ENCODE results near the gene PHACTR3.

Gene PHACTR3

DNA sequence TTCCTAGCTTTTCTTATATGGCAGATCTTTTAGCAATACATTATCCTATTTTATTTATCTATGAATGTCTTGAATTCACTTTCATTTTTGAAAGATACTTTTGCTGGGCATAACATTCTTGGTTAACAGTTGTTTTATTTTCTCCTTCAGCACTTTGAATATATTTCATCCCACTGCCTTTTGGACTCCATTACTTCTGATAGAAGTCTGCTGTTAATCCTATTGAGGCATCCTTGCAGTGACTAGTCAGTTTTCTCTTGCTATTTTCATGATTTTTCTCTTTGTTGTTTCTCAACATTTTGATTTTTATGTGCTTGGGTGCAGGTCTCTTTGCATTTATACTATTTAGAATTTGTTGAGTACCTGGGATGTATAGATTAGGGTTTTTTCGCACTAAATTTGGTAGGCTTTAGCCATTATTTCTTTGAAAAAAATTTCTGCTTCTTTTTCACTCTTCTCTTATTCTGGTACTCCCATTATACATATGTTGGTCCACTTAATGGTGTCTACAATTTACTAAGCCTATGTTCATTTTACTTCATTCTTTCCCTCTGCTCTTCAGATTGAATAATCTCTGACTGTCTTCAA, 53.2 kb downstream of the PHACTR3 start:
- no peaks in the 10 kb centered on the region for H3K4me1 ChIP-seq (ENCODE audit: control insufficient read depth in 5 of 5, insufficient read depth in 5 of 5, low read length in 5 of 5)
- peaks cover 15 to 38% (median 27%) of the 10 kb centered on the region in 5 donors for H3K9me3 ChIP-seq (ENCODE audit: control insufficient read depth in 5 of 5, low read length in 5 of 5)
- no peak overlapping the region for H3K9ac ChIP-seq (ENCODE audit: low read length in 5 of 5)
- H3K27me3 ChIP-seq (ENCODE audit: control insufficient read depth in 5 of 5, insufficient read depth in 4 of 5, low read length in 5 of 5) = peaks cover under 1 to 9% (median 8%) of the 10 kb centered on the region in 5 donors
- peak overlapping the region in 1 of 5 donors; percentile 9 for H3K4me3 ChIP-seq (ENCODE audit: low read depth in 1 of 5, low read length in 5 of 5)
- no peaks in the 10 kb centered on the region for H3K36me3 ChIP-seq (ENCODE audit: control insufficient read depth in 5 of 5, insufficient read depth in 5 of 5, low read length in 5 of 5)
- H3K27ac ChIP-seq (ENCODE audit: low read depth, low read length) = no peak overlapping the region

DNA sequence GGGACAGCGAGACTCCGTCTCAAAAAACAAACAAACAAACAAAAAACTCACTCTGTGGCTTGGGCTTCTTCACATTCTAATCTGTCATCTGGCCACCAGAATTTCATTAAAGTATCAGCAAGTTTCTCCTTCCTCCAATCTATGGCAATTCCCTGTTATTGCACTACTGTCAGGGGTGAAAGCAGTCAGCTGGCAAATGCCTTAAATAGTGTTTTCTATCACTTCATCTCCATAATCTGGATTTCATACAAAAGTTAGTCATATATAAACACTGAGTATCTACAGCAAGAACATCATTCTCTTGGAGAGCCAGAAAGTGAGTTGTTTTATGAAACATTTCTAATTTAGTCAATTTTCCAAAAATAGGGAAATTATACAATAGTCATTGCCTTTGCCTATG, 56.1 kb downstream of the PHACTR3 start:
- Histone ChIP-seq H3K27me3 (ENCODE audit: control insufficient read depth in 5 of 5, insufficient read depth in 4 of 5, low read length in 5 of 5) (peaks cover 12 to 16% (median 13%) of the 10 kb centered on the region in 5 donors), H3K36me3 (ENCODE audit: control insufficient read depth in 5 of 5, insufficient read depth in 5 of 5, low read length in 5 of 5) (no peaks in the 10 kb centered on the region)

DNA sequence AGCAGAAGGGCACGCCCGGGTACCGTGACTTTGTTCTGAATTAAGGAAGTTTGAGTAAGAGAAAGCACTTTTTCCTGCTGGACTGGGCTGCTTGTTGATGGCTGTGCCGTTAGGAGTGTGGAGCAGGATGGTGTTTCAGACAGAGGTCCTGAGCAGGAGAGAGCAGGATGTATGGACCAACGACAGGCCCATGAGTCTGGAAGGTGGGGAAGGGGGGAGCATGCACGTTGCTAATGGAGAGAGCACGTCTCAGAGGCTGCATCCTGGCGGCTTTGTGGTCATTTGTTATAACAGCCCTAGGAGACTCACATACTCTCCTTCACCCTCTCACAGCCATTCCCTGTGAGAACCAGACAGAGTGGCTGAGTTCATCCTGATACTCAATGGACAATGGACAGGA, 56.8 kb downstream of the PHACTR3 start:
- no peak overlapping the region for H3K4me3 ChIP-seq (ENCODE audit: low read depth in 1 of 5, low read length in 5 of 5)
- peaks cover 12 to 34% (median 25%) of the 10 kb centered on the region in 5 donors for H3K9me3 ChIP-seq (ENCODE audit: control insufficient read depth in 5 of 5, low read length in 5 of 5)
- no peaks in the 10 kb centered on the region for H3K36me3 ChIP-seq (ENCODE audit: control insufficient read depth in 5 of 5, insufficient read depth in 5 of 5, low read length in 5 of 5)
- H3K9ac ChIP-seq (ENCODE audit: low read length in 5 of 5) = no peak overlapping the region
- H3K4me1 ChIP-seq (ENCODE audit: control insufficient read depth in 5 of 5, insufficient read depth in 5 of 5, low read length in 5 of 5) = no peaks in the 10 kb centered on the region
- no peak overlapping the region for H3K27ac ChIP-seq (ENCODE audit: low read depth, low read length)
- peaks cover 12 to 21% (median 20%) of the 10 kb centered on the region in 5 donors for H3K27me3 ChIP-seq (ENCODE audit: control insufficient read depth in 5 of 5, insufficient read depth in 4 of 5, low read length in 5 of 5)

More for the DNA sequence above, 56.1 kb downstream of the PHACTR3 start:
- H3K4me1 ChIP-seq (ENCODE audit: control insufficient read depth in 5 of 5, insufficient read depth in 5 of 5, low read length in 5 of 5) = no peaks in the 10 kb centered on the region
- H3K9me3 ChIP-seq (ENCODE audit: control insufficient read depth in 5 of 5, low read length in 5 of 5) = peaks cover 15 to 38% (median 27%) of the 10 kb centered on the region in 5 donors
- H3K27ac ChIP-seq (ENCODE audit: low read depth, low read length) = no peak overlapping the region
- H3K4me3 ChIP-seq (ENCODE audit: low read depth in 1 of 5, low read length in 5 of 5) = no peak overlapping the region
- no peak overlapping the region for H3K9ac ChIP-seq (ENCODE audit: low read length in 5 of 5)

DNA sequence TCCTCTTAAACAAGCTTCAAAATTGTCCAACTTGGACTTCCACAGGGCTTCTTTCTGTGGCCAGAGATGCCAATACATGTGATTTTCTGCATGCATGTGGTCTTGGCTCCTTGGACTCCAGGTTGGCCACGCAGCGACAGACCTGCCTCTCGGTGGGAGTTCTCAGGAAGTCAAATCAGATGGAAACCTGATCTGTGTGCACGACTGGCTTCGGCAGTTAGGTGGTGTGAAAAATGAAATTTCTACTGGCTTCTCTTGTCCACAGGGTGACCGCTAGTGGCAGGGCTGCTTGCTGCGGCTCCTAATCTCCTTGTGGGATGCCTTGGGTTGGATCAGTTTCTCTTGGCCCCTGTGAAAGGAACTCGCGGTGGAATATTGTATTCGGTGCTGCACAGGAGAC, 57.3 kb downstream of the PHACTR3 start:
- Histone ChIP-seq H3K4me3 (ENCODE audit: low read depth in 1 of 5, low read length in 5 of 5) (no peak overlapping the region), H3K9me3 (ENCODE audit: control insufficient read depth in 5 of 5, low read length in 5 of 5) (peaks cover 9 to 30% (median 20%) of the 10 kb centered on the region in 5 donors), H3K9ac (ENCODE audit: low read length in 5 of 5) (no peak overlapping the region), H3K4me1 (ENCODE audit: control insufficient read depth in 5 of 5, insufficient read depth in 5 of 5, low read length in 5 of 5) (no peaks in the 10 kb centered on the region), H3K27me3 (ENCODE audit: control insufficient read depth in 5 of 5, insufficient read depth in 4 of 5, low read length in 5 of 5) (peaks cover 12 to 21% (median 21%) of the 10 kb centered on the region in 5 donors), H3K27ac (ENCODE audit: low read depth, low read length) (no peak overlapping the region), H3K36me3 (ENCODE audit: control insufficient read depth in 5 of 5, insufficient read depth in 5 of 5, low read length in 5 of 5) (no peaks in the 10 kb centered on the region)

DNA sequence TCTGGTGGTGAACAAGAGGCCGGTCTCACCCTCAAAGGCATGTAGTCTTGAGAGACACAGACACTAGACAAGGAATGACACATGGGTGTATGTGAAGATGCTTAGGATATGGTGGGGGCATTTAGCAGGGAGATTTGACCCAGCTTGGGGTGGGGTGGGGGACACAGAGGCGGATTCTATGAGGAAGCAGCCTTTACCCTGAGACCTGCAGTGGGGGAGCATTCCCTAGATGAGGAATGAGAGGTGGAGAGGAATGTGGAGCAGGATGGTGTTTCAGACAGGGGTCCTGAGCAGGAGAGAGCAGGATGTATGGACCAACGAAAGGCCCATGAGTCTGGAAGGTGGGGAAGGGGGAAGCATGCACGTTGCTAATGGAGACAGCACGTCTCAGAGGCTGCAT, 57.8 kb downstream of the PHACTR3 start:
- Histone ChIP-seq H3K9me3 (ENCODE audit: control insufficient read depth in 5 of 5, low read length in 5 of 5) (peaks cover 5 to 25% (median 15%) of the 10 kb centered on the region in 5 donors), H3K4me3 (ENCODE audit: low read depth in 1 of 5, low read length in 5 of 5) (no peak overlapping the region), H3K27ac (ENCODE audit: low read depth, low read length) (no peak overlapping the region), H3K27me3 (ENCODE audit: control insufficient read depth in 5 of 5, insufficient read depth in 4 of 5, low read length in 5 of 5) (peaks cover 12 to 21% (median 21%) of the 10 kb centered on the region in 5 donors), H3K36me3 (ENCODE audit: control insufficient read depth in 5 of 5, insufficient read depth in 5 of 5, low read length in 5 of 5) (no peaks in the 10 kb centered on the region), H3K9ac (ENCODE audit: low read length in 5 of 5) (no peak overlapping the region), H3K4me1 (ENCODE audit: control insufficient read depth in 5 of 5, insufficient read depth in 5 of 5, low read length in 5 of 5) (no peaks in the 10 kb centered on the region)

DNA sequence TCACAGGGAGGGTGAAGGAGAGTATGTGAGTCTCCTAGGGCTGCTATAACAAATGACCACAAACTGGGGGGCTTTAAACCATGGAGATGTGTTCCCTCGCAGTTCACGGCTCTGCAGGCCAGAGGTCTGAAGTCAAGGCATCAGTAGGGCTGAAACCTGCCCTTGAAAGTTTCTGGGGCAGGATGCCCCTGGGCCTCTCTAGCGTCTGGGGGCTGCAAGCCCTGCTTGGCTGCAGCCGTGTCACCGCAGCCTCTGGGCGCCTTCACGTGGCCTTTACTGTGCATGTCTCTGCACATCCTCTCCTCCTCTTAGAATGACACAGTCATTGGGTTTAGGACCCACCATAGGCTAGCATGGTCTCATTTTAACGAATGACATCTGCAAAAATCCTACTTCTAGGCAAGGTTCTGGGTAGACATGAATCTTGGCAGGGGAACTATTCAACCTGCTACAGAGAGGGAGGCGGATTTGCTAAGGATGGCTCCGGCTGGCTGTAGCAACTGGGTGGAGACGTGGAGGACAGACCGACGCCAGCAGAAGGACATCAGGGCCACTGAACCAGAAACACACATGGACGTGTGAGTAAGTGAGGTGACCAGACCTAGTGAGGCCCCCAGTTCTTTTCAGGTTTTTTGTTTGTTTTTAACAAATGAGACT, 58.6 kb downstream of the PHACTR3 start:
- H3K36me3 ChIP-seq (ENCODE audit: control insufficient read depth in 5 of 5, insufficient read depth in 5 of 5, low read length in 5 of 5) = no peaks in the 10 kb centered on the region
- H3K4me3 ChIP-seq (ENCODE audit: low read depth in 1 of 5, low read length in 5 of 5) = no peak overlapping the region
- peaks cover 0 to 17% (median 8%) of the 10 kb centered on the region in 5 donors for H3K9me3 ChIP-seq (ENCODE audit: control insufficient read depth in 5 of 5, low read length in 5 of 5)
- no peak overlapping the region for H3K9ac ChIP-seq (ENCODE audit: low read length in 5 of 5)
- no peaks in the 10 kb centered on the region for H3K4me1 ChIP-seq (ENCODE audit: control insufficient read depth in 5 of 5, insufficient read depth in 5 of 5, low read length in 5 of 5)
- H3K27ac ChIP-seq (ENCODE audit: low read depth, low read length) = no peak overlapping the region
- H3K27me3 ChIP-seq (ENCODE audit: control insufficient read depth in 5 of 5, insufficient read depth in 4 of 5, low read length in 5 of 5) = peaks cover 12 to 21% (median 21%) of the 10 kb centered on the region in 5 donors

DNA sequence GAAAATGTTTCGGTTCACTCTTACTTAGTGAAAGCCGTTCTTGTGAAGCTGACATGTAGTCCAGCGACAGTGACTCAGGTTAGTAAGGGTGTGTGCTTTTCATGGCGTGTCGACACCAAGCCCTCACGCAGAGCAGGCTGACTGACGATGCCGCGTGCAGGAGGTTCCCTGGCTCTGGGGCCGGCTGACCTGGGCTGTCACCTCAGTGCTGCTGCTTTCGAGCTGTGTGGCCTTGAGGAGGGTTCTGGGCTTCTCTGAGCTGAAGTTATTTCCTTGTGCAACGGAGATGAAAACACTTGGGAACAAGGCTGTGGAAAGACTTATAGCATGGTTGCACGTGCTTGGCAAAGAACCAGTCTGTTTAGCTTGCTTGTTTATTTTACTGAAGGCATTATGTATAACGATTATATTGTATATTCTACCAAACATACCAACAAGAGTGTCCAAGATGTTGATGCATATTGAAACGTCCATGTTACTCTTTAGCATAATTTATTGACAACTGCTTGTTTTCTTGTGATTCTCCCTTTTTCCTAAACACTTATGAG, 59.2 kb downstream of the PHACTR3 start:
- peaks cover 0 to 11% (median 4%) of the 10 kb centered on the region in 5 donors for H3K9me3 ChIP-seq (ENCODE audit: control insufficient read depth in 5 of 5, low read length in 5 of 5)
- no peaks in the 10 kb centered on the region for H3K36me3 ChIP-seq (ENCODE audit: control insufficient read depth in 5 of 5, insufficient read depth in 5 of 5, low read length in 5 of 5)
- H3K9ac ChIP-seq (ENCODE audit: low read length in 5 of 5) = no peak overlapping the region
- no peak overlapping the region for H3K27ac ChIP-seq (ENCODE audit: low read depth, low read length)
- H3K4me1 ChIP-seq (ENCODE audit: control insufficient read depth in 5 of 5, insufficient read depth in 5 of 5, low read length in 5 of 5) = no peaks in the 10 kb centered on the region
- H3K4me3 ChIP-seq (ENCODE audit: low read depth in 1 of 5, low read length in 5 of 5) = no peak overlapping the region
- peaks cover 12 to 24% (median 21%) of the 10 kb centered on the region in 5 donors for H3K27me3 ChIP-seq (ENCODE audit: control insufficient read depth in 5 of 5, insufficient read depth in 4 of 5, low read length in 5 of 5)

DNA sequence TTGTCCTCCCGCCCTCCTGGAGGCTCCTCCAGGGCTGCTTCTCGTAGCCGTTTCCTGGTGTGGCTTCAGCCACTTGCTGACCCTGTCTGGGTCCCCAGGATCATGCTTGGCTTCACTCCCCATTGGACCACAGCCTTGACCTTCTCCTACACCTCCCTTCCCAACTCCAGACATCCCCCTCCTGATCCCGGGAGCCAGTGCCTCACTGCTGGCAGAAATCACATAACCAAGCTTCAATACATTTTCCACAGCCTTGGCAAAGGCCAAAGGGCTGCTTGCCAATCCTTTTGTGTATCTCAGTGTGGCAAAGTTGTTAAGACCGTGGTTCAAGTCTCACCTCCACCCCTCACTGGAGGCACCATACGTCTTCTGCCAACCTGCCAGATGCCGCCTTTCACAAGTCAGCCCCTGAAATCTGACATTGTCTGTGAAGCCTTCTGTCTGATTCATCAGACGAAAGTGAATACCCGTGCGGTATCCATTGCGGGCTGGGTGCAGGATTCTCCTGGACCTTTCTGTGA, 60.1 kb downstream of the PHACTR3 start:
- Histone ChIP-seq H3K27me3 (ENCODE audit: control insufficient read depth in 5 of 5, insufficient read depth in 4 of 5, low read length in 5 of 5) (peaks cover 12 to 24% (median 21%) of the 10 kb centered on the region in 5 donors), H3K4me3 (ENCODE audit: low read depth in 1 of 5, low read length in 5 of 5) (no peak overlapping the region), H3K9ac (ENCODE audit: low read length in 5 of 5) (no peak overlapping the region), H3K27ac (ENCODE audit: low read depth, low read length) (no peak overlapping the region), H3K4me1 (ENCODE audit: control insufficient read depth in 5 of 5, insufficient read depth in 5 of 5, low read length in 5 of 5) (no peaks in the 10 kb centered on the region), H3K36me3 (ENCODE audit: control insufficient read depth in 5 of 5, insufficient read depth in 5 of 5, low read length in 5 of 5) (no peaks in the 10 kb centered on the region), H3K9me3 (ENCODE audit: control insufficient read depth in 5 of 5, low read length in 5 of 5) (peaks cover 0 to 2% (median 0%) of the 10 kb centered on the region in 5 donors)

DNA sequence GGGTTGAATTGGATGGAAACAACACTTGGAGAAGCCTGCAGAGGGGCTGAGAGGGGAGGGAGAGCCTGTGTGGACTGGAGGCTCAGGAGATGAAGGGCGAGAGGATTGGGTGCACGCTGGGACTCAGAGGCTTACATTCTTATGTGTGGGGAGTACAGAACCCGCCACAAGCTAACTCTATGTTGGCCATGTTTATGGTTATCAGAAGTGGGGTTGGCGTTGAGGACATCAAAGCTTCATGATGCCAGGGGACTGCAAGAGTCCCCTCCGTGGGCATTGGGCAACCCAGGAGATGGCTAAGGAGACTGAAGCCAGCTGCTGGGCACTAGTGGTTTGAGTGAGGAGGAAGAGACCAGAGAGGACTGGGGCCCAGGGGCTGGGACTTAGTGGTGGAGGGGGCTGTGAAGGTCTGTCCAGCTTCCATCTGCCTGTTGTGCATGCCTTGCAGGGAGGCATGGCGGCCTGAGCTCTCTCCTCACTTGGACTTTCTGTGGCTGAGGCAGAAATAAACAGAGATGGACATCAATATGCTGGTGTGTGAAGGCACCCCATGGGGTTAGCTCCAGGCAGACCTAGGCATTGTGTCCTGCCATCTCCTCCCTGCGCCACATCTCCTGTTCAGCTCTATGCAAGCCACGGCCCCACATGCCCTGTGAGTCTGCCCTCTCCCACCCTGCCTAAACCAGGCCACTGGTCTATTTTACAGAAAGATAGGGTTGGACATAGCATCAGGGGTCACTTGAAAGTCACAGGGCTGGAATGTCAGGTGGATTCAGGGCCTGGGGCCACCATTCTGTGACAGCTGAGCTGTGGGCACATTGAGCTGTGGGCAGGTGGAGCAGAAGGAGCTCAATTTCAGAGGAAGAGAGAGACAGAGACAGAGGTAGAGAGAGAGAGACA, 61.6 kb downstream of the PHACTR3 start:
- Histone ChIP-seq H3K27ac (ENCODE audit: low read depth, low read length) (no peak overlapping the region), H3K4me1 (ENCODE audit: control insufficient read depth in 5 of 5, insufficient read depth in 5 of 5, low read length in 5 of 5) (no peaks in the 10 kb centered on the region), H3K9ac (ENCODE audit: low read length in 5 of 5) (no peak overlapping the region)

More for the DNA sequence above, 61.6 kb downstream of the PHACTR3 start:
- no peak overlapping the region for H3K4me3 ChIP-seq (ENCODE audit: low read depth in 1 of 5, low read length in 5 of 5)
- no peaks in the 10 kb centered on the region for H3K9me3 ChIP-seq (ENCODE audit: control insufficient read depth in 5 of 5, low read length in 5 of 5)
- no peaks in the 10 kb centered on the region for H3K36me3 ChIP-seq (ENCODE audit: control insufficient read depth in 5 of 5, insufficient read depth in 5 of 5, low read length in 5 of 5)
- peaks cover 12 to 25% (median 21%) of the 10 kb centered on the region in 5 donors for H3K27me3 ChIP-seq (ENCODE audit: control insufficient read depth in 5 of 5, insufficient read depth in 4 of 5, low read length in 5 of 5)

Measured in subcutaneous abdominal adipose tissue (tissue), 5 donors.